HG03439 (cell line): ENCODE data around the gene CDK5.
A peak's percentile ranks its signal among the peaks of the same experiment; 100 is the strongest.

ENCODE experiments used
- ATAC-seq: cut with Tn5 transposase; IDR thresholded peaks from one replicate; pipeline ENCODE4 v1.9.1; 2021; ENCODE audit warnings: mild to moderate bottlenecking, moderate library complexity; ENCODE audit not compliant: unreplicated experiment

The CDK5 gene

DNA sequence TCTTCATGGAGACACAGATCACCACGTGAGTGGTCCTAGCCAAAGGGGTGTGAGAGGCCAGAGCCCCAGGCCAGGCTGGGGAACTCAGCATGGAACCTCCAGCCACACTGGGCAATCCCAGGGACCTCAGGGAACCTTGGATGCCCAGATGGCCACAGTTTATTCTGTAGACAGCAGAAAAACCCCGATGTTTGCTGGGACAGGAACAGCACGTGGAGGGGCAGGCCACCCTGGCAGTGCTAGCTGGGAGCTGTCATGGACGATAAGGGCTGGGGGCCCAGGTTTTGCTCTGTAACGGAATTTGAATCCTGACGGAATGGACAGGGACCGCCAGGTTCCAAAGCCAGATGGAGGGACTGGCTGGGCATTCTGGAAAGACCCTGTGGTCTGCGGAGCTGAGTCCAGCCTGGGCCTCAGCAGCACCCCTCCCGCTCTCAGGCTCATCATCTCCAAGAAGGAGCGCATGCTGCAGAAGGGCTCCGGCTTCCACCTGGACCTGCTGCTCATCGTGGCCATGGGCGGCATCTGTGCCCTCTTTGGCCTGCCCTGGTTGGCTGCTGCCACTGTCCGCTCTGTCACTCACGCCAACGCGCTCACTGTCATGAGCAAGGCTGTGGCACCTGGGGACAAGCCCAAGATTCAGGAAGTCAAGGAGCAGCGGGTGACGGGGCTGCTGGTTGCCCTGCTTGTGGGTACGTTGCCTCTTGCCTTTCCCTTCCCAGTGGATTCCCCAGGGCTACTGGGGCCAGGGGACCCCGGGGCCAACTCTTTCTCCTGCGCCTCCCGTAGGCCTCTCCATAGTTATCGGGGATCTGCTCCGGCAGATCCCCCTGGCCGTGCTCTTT is 17.3 kb upstream of the CDK5 start:
- ATAC-seq, result no peak

DNA sequence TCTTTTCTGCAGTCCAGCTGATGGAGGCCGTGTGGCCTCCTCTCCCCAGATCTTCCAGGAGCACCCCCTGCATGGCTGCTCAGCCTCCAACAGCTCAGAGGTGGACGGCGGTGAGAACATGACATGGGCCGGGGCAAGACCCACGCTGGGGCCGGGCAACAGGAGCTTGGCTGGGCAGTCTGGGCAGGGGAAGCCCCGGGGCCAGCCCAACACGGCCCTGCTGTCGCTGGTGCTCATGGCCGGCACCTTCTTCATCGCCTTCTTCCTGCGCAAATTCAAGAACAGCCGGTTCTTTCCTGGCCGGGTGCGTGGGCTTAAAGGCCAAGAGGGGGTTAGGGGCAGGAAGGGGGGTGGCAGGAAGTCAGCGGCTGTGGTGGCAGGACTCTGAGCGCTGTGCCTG is 16.3 kb upstream of the CDK5 start:
- no peak for ATAC-seq

DNA sequence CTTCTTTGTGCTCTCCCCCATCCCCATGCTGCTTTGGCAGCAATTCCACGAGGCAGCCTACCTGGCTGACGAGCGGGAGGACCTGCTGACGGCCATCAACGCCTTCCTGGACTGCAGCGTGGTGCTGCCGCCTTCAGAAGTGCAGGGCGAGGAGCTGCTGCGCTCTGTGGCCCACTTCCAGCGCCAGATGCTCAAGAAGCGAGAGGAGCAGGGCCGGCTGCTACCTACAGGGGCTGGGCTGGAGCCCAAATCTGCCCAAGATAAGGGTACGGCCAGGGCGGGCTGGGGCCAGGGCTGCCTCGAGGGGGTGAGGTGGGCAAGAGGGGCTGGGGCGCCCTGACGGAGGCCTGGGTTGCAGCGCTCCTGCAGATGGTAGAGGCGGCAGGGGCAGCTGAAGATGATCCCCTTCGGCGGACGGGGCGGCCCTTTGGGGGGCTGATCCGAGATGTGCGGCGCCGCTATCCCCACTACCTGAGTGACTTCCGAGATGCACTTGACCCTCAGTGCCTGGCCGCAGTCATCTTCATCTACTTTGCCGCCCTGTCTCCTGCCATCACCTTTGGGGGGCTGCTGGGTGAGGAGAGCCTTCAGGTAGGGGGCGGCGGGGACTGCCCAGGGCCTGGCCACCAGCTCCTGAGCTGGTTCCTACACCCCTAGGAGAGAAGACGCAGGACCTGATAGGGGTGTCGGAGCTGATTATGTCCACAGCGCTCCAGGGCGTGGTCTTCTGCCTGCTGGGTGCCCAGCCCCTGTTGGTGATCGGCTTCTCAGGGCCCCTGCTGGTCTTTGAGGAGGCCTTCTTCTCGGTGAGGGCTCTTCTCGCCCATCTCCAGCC is 13.6 kb upstream of the CDK5 start:
- no peak for ATAC-seq

DNA sequence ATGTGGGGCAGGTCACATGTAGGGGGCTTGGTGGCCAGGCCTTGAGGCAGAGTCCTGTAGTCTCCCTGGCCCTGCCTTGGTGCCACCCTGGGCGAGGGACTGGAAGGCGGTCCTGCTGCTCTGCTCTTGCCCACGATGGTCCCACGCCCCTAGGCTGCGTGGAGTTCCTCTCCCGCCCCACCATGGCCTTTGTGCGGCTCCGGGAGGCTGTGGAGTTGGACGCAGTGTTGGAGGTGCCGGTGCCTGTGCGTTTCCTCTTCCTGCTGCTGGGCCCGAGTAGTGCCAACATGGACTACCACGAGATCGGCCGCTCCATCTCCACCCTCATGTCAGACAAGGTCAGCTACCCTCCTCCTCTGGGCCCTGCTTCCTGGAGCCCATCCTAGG is 12.9 kb upstream of the CDK5 start:
- ATAC-seq, result no peak

DNA sequence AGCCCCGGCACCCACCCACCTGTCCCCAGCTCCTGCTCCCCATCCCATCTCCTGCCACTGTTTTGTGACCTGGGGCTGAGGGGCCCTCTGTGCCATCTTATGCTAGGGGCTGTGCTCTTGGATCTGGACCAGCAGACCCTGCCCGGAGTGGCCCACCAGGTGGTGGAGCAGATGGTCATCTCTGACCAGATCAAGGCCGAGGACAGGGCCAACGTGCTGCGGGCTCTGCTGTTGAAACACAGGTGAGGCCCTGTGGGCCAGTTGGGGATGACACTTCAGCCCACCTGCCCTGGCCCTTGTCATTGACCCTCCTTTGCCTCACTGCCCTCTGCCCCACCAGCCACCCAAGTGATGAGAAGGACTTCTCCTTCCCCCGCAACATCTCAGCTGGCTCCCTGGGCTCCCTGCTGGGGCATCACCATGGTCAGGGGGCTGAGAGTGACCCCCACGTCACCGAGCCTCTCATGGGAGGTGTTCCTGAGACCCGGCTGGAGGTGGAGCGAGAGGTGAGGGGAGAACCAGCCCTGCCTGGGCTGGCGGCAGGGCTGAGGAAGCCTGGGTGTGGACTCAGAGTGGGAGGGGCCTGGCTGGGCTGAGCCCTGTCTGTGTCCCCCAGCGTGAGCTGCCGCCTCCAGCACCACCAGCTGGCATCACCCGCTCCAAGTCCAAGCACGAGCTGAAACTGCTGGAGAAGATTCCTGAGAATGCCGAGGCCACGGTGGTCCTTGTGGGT is 12.3 kb upstream of the CDK5 start:
- no peak for ATAC-seq

DNA sequence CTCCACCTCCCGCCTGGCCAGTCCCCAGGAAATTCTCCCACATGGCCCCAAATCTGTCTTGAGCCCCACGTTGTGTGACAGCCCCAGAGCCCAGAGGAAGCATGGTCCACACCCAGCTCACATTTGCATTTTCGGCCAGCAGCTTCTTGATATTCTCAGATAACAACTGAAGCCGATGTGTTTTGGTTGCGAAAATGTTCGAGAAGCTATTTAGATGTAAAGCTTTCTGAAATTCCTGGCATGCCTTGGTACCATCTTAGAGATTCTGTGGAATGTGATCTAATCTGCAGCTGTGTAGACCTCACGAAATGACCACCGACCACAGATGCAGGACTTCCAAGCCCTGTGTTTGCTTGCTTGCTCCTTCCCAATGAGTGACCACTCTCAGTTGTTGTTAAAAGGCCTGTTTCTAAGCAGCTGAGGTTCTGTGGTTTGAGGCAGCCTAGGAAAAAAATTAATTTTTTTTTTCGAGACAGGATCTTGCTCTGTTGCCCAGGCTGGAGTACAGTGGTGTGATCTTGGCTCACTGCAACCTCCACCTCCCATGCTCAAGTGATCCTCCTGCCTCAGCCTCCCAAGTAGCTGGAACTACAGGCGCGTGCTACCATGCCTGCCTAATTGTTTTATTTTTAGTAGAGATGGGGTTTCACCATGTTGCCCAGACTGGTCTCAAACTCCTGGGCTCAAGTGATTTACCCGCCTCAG is 10.5 kb upstream of the CDK5 start:
- no peak for ATAC-seq

DNA sequence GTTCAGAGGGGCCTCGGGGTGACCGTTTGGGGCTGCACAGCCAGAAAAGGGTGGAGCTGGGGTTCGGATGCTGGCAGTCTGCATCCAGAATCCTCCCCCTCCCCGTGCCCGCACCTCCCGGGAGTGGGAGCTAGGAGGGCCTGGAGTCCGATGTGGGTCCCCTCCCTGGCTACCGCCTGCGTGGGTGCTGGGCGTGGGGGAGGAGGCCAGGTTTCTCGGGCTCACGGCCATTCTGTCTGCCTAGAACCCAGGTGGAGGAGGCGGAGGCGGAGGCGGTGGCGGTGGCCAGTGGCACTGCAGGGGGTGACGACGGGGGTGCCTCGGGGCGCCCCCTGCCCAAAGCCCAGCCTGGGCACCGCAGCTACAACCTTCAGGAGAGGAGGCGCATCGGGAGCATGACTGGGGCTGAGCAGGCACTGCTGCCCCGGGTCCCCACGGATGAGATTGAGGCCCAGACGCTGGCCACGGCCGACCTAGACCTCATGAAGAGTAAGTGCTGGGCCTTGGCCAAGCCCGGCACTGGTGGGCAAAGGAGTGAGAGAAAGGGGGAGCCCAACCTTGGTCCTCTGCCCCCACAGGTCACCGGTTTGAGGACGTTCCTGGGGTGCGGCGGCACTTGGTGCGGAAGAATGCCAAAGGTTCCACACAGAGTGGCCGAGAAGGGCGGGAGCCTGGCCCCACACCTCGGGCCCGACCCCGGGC is 8.7 kb upstream of the CDK5 start:
- ATAC-seq, result no peak

DNA sequence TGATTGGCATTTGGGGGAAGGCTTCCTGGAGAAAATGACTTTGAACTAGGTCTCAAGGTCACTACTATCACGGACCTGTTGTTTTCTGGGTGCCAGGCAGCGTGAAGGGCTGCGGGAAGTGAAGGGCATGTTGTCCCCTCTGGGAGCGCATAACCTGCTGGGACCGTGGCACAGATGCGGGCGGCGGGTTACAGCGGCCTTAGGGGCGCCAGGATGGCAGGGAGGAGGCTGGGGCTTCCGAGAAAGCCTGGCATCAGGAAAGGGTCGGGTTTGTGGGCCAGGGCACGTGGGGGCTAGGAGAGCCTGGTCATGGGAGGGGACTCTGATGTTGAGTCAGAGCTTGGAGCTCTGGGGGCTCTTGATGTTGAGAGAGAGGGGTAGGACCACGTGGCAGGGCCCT is 7.8 kb upstream of the CDK5 start:
- ATAC-seq, result no peak

DNA sequence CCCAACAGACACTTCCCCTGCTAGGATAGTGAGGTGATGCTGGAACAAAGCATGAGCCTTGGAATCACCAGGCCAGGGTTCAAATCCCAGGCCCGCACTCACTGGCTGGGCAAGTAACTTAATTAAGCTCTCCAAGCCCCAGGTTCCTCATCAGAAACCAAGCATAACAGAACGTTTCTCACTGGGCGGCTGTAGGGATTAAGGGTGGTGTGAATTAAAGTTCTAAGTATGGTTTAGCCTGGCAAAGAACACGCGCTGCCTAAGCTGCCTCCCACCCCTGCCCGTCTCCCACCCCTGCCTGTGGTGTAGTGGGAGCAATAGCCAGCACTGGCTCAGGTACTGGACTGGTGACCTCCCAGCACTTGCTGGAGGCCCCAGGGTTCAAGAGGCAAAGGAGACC is 7.3 kb upstream of the CDK5 start:
- ATAC-seq, result no peak

DNA sequence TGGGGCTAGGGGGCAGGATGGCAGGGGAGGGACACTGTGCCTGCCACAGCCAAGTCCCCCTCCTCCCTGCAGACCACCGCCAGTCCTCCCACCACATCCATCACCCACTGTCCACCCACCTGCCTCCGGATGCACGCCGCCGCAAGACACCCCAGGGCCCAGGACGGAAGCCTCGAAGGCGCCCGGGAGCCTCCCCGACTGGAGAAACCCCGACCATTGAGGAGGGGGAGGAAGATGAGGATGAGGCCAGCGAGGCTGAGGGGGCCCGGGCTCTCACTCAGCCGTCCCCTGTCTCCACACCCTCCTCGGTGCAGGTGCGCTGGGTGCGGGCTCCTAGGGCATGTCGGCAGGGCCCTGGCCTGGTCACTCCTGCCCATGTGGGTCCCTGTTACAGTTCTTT is 6.8 kb upstream of the CDK5 start:
- ATAC-seq, result no peak

DNA sequence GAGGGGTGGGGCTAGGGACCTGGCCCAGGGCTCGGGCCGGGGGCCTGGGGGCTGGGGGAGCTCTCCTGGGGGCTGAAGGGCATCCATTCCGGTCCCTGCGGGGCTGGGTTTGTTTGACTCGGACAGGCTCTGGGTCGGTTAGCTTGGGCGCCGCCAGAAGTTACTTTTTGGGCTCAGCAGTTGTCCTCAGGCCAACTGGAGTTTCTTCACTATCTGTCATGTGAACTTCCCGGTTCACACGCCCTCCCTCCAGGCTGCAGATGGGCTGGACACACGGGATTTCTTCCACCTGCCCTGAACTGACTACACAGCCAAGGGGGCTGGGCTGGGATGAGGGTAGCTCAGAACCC is 5.5 kb upstream of the CDK5 start:
- ATAC-seq, result no peak

DNA sequence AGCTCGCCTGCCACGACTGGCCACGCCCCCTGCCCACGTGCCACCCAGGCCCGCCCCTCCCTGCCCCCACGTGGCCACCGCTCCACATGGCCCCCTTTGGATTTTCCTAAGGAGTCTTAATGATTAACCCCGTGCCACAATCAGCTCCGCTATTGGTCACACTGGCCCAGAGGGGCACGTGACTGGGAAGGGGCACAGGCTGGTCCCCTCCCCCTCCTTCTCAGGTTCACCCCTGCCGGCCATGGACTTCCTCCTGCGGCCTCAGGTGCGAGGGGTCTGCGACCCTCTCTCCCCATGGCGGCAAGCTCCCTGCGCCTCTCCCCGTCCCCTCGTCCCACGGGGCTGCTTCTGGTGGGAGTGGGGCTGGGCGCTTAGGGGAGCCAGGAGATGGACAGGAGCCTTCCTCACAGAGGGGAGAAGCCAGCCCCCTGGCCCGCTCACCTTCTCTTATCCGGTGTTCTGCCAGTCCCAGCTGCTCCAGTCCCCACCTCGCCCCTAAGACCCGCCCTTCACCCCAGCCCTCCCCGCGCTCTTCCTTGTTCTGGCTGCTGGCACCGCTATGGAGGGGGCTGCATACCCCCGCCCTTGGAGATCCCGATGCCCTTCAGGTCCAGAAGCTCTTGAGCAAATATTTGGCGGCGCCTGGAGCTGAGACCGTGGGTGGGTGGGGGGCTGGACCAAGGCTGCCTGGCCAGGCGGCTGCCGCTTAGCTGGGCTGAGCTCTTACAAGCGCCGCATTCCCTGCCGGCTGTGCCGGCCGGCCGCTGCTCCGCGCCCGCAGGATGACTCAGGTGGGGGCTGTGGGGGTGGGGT is 4.9 kb upstream of the CDK5 start:
- no peak for ATAC-seq

DNA sequence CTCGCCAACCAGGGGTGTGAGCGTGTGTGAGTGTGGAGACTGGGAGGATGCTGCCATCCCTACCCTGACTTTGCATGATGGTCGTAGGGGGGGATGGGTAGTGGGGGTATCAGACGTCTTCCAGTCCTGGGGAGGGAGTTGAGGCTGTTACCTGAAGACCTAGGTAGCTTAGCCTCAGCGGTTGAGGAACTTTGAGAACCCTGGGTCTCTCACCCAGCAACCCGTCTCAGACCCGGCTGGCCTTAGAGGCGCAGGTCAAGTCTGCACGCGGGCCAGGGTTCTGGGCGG is 4.4 kb upstream of the CDK5 start:
- no peak for ATAC-seq

DNA sequence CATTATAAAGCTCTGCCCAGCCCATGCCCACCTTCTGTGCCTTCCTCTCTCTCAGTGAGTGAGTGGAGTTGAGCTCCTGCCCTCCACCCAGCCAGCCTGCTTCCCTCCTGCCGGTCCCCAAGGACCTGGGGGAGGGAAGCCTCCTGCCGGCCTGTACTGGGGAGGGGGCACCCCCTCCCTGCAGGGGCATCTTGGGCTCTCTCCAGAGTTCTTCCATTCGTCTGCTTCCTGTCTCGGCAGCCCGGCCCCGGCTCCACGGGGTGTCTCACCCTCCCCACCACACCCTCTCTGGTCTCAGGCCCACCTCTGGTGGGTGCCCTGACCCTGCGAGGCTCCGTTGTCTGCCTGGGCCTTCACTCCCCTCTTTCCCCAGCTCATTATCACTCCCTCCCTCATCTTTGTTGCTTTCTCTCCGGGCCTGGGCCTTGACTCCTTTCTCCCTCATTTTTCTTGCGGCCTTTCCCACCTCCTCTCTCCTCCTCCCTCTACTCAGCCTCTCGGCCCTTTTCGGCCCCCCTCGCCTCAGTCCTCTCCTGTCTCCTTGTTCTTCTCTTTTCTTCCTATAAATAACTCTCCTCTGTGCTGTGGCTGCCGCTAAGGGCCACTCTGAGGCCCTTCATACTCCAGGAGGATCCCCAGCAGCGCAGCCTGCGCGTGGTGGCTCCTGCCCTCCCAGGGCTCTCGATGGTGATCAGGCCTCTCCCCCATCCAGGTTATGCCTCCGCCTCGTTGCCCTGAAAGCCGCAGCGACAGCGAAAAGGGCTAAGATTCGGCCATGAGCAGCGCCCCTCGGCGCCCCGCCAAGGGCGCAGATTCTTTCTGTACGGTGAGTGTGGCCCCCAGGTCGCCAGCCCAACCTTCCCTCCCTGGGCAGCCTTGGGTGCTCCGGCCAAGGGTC is 3.8 kb upstream of the CDK5 start:
- no peak for ATAC-seq

DNA sequence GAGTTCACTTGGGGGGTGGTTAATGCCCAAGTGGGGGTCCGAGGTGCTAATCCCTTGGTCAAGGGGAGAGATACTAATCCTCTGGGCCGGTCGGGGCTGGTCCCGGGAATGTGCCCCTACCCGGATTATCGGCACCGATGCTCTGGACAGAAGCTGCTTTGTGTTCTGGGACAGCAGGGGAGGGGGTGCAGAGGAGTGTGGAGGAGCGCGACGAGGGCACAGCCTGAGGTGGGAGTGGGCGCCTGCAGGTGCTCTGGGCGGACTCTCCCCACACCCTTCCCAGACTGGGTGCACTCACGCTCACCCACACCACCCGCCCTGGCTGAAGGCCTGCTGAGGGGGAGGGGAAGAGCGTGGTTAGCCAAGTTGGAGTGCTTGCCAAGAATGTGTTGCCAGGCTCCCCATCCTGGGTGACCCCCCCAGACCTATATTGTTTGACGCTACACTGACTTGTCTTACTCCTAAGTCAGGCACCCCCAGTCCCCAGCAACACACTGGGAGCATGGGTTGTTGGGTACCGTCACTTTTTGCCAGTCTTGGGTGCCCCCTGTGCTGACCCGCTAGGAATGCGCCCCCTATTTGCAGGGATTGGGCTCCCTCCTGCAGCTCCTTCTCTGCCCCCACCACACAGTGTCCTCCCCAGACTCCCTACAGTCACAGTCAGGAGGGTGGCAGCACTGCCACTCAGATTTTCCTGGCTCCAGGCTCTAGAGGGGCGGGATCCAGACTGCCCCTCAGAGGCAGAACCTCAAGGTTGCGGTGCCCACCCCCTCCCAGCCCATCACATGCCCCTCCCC is 2.9 kb upstream of the CDK5 start:
- no peak for ATAC-seq

DNA sequence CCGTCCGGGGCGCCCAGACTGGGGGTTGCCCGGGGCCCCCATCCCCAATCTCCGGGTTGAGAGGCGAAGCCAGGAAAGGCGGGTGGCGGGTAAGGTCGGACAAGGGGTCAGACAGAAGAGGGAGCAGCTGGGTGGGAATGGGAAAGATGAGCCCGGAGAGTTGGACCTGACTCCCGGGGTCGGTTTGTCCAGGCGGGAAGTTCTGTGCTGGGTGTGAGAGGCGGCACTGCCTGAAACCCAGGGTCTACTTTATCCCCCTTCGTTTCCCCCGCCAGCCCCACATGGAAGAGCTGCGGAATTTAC is 2.4 kb upstream of the CDK5 start:
- ATAC-seq, result no peak

DNA sequence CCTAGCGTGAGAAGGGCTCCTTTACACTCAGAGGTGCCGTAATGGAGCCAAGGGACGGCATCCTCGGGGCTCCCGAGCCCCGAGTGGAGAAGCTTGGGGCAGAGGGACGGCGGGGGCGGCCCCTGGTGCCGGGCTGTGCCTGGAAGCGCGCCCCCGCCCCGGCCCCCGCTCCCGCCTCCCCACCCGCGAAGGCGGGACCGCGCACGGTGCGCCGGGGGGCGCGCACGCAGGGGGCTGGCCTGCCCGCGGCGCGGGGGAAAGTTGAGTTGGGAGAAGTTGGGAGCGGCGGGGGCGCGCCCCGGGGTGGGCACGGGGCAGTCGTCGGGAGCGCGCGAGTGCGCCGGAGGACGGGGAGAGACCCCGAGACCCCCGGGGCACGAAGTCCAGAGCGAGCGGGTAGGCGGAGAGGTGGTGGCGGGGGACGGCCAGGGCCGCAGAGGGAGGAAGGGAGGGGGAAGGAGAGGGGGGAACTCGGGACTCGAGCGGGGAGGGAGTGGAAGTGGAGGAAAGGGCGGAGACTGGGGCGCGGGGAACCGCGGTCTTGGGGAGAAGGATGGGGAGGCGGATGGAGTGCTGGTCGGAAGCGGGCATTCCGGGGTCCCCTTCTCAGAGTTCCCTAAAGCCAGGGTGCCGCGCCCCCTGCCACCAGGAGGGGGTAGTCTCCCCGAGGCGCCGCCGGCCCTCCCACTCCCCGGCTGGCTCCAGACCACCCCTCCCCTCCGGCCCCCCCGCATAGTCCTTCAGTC is 1.8 kb upstream of the CDK5 start, which contains the start of gene SLC4A2:
TSS of gene SLC4A2 (plus strand) at position 223 of the 746 bp plus-strand sequence. CDS start 2,399 bp downstream, outside the sequence.
- ATAC-seq, result peak; percentile 29
